Activated T-cell treated with anti-CD3 and anti-CD28 coated beads for 48 hours (primary cell): Measurements from ENCODE around the gene PTX3.

Experiments used
- DNase-seq: peaks from one replicate; pipeline ENCODE4 v3.0.0-alpha.2; 2020; ENCODE audit warnings: low read depth

Gene PTX3

DNA sequence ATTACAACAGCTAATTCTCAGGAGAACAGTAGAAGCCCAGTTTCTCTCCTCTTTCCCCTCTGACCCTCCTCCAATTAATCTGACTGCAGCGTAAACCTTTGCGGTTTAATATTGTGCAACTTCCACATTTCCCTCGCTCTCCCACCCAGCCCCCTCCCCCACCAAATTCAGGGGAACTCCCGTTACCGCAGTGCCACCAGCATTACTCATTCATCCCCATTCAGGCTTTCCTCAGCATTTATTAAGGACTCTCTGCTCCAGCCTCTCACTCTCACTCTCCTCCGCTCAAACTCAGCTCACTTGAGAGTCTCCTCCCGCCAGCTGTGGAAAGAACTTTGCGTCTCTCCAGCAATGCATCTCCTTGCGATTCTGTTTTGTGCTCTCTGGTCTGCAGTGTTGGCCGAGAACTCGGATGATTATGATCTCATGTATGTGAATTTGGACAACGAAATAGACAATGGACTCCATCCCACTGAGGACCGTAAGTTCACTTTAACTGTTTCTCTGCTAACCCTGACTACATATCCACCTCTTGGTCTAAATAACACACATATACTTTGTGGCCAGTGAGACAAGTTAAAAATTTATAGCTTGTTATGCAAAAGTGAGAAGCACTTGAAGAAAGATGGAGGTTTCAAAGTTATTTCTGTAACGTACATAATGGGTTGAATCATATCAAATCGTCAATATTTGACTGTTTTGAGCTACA lies at the start of gene PTX3:
PTX3 (plus strand) TSS at position 268 of the 709 bp plus-strand sequence; CDS start at position 352, 84 bp downstream.
- no peak for DNase-seq

DNA sequence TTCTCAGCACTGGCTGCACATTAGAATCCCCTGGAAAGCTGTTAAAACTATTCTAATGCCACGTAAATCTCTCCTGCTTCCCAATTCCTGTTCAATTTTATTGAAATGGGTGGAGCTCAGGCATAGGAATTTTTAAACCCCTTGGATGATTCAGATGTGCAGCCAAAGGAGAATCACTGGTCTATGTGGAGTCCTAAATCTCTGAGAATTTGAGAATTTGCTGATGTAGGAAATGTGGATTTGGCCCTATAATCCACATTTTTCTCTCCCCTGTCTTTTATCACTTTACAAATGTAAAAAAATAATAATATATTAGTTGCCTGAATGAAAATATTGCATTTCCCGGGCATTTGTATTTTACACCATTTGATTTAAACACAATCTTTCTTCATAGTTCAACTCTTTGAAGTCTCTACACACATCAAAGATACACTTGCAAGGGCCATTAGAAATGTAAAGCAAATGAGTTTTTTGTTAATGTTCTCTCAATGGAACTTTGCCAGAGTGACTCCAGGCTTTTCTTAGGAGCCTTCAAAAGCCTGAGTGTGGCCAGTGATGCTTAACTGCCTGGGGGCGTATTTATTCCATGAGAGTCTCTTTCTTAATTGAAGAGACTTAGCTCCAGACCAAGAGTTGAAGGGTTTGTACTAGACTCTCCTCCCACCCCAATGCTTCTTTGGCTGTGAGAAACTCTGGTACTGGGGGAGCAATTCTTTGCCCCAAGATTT lies 48.8 kb upstream of the PTX3 start:
- no peak for DNase-seq

DNA sequence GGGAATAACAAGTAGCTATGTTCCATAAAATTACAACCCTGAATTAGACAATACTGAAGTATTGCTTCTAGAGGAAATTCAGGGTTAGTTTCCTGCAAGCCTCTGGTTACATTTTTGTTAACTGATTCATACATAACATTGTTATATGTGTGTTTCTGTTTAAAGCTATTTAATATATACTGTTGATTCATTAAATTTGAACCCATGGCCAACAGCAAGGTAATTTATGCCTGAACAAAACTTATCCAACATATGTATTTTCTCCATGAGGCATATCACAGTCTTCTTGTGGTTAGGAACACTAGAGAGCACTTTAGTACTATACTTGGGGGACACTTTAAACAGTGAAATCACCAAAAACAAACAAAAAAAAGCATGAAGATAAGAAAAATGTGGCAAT lies 47.7 kb upstream of the PTX3 start:
- DNase-seq: no peak

DNA sequence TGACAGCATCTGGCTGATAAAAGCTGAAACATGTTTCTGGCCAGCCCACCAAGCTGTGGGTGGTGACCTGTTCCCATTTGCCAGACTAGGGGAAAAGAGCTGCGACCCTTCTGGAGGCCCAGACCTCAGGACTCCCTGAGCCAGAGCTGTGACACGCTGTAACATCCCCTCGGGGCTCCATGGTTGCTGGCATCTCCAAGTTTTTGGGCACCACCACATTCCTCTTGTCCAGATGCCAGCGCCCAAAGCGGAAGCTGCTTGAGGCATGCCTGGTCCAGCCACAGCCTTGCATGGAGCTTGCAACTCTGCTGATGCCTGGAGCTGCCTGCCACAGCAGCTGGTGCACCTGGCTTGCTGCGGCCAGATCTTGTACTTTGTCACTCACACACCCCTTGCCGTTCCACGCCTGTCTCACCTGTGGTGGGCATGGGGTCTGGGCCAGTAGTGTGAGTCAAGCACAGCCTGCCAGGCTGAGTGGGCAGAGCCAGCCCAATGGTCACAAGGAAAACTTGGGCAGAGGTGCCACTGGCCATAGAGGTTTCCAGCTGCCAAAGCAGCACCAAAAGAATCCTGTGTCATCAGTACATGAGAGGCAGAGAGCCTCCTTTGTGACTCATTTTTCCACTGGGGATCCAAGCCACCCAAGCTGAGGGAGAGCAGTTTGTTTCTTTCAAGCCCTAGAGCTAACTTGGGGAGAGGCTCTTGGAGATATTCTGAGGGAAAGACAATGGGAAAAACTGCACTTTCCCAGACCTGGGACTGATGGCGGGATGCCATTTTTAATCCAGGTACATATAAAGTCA lies 45.7 kb upstream of the PTX3 start:
- DNase-seq: no peak

DNA sequence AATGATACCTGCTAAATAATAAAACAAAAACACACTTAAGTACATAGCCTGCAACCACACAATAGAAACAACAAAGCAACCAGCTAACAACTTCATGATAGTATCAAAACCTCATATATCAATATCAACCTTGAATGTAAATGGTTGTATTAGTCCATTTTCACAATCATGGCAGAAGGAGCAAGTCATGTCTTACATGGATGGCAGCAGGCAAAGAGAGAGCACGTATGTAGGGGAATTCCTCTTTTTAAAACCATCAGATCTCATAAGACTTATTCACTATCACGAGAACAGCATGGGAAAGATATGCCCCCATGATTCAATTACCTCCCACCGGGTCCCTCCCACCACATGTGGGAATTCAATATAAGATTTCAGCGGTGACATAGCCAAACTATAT lies 44.5 kb upstream of the PTX3 start:
- DNase-seq: no peak

DNA sequence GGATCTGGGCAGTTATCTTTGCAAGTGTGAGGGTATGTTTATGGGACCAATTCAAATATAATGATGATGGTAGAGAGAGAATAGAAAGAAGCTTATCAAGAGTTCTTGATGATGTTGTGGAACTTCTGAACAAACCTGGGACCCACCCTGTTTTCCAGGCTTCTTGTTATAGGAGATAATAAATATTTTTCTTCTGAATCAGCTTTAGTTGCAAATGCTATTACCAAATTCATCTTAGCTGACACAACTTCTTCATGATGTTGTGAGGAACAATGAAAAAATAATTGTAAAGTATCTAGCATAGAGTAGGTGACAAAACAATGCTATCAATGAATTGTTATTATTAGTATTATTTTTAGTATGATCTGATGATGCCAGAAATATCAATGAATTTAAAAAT lies 43.5 kb upstream of the PTX3 start:
- no peak for DNase-seq

DNA sequence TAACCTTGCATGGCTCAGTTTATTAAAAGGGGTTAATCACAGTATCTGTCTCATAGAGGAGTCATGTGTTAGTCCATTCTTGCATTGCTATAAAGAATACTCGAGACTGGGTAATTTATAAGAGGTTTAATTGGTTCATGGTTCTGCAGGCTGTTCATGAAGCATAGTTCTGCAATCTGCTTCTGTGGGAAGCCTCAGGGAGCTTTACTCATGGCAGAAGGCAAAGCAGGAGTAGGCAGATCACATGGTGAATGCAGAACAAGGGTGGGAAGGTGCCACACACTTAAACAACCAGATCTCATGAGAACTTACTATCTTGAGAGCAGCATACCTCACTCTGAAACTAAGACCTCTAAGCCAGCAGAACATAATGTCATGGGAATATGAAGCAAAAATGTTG lies 42.2 kb upstream of the PTX3 start:
- no peak for DNase-seq

DNA sequence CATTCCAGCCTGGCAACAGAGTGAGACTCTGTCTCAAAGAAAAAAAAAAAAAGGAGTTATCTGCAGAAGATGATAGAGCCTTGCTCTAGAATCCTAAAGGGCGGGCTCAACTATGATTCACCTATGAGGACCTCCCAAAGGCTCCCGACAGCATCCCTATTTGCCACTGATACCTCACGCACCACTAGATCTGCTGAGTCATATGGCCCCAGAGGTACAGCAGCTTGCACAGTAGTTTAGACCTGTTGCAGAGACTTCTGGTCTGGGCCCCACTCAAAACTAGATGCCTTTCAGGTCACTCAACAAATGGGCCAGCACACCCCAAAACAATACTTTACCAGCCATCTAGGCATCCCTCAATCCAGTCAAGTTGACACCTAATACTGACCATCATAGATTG lies 38.1 kb upstream of the PTX3 start:
- no peak for DNase-seq

DNA sequence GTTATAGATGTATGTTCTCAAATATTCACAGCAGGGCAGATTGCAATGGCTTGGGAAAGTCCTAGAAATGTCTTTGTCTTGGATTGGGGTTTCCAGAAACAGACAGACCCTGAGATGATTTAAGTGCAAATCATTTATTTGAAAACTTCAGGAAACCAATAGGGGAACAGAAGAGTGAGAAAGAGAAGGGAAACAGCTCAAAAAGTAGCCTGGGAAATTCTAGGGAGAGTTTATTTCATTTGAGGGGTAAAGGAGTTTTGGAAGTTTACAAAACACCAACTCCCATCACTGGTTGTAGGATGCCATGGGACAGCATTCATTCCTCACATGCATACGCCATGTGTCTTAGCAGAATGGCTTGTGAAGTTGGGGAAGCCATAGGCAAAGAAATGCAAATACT lies 32.3 kb upstream of the PTX3 start:
- DNase-seq: no peak

DNA sequence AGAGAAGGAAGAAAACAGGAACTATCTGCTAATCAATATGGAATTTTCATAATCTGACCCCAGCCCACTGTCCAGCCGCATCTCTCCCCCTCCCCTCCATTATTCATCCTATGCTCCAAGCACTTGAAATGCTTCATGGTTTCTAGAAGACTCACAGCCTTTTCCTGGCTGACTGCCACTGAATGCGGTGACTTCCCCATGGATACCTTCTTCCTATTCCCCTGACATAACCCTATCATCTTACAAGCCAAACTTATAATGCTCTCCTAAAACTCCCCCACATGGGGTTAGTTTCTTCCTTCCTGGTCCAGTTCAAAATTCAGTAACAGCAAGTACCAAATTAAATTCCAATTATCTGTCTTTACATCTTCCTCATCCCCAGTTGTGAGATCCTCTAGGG lies 31.2 kb upstream of the PTX3 start:
- no peak for DNase-seq

DNA sequence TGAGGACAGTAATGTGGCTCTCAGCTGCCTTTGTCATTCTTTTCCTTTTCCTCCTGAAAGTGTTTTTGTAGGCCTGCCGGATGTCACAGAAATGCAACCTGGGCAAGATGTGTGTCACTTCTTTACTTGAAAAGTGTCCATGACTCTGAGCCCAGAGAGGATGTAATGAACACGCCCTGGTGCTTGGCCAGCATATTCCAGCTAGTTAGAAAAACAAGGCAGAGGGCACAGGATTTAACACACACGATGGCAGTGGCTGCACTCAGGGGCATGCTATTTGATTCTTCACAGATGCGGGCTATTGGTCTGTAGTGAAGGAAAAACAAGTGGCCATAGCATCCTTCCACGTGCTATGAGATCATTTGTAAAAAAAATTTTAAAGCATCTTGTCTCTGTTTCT lies 30.3 kb upstream of the PTX3 start:
- no peak for DNase-seq

DNA sequence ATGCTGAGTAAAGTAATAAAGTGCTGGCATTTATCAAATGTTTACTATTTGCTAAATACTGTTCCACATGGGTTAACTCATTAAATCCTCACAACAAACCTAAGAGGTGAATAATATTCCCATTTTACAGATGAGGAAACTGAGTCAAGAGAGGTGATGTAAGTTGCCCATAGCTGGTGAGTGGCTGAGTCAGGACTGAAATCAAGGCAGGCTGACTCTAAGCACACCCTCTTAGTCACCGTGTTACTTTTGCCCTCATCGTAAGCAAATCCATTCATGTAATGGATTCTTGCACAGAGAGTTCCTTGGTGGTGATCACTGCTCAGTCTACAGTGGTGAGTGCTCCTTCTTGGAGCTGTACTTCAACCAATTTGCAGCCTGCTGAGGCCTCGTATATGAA lies 28.9 kb upstream of the PTX3 start:
- DNase-seq: no peak

DNA sequence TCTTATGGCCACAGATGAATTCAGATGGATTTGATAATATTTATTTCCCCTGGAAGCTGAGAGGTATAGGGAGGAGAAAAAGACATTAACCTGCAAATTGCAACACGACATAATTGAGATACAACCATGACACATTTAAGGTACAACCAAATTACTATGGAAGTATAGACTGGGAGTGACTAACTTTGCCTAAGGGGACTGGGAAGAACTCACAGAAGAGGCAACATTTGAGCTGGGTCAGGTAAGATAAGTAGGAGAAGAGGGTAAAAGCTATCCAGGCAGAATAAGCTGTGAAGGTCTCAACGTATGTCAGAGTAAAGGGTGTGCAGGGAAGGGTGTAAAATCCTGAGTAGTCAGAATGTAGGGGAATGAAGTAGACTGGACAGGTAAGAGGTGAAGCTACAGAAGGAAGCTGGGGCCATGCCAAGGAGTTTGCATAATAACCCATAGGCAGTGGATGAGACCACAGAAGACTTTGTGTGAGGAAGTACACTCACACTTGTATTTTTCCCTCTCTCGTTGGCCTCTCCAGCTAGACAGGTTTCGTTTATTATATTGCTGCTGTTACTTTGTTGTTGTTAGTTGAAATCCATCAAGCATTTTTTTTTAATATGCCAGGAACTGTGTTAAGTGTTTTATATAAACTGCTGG lies 28.0 kb upstream of the PTX3 start:
- no peak for DNase-seq

DNA sequence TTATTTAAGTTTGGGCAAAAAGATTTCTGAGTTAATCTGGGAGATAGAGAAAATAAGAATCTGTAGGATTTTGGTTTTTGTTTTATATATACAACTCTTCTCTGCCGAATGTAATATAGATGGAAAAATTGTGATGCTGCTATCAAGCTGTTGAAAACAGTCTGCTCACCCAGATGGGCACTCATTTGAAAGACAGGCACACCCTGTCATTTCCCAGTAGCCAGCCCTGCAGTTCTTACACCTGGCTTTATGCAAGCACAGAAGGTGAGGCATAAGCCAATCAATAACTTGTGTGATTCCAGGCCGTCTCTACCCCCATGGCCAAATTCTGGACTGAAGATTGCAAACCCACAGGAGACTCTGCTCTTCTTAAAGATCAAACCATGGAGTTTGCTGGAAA lies 27.1 kb upstream of the PTX3 start:
- no peak for DNase-seq

DNA sequence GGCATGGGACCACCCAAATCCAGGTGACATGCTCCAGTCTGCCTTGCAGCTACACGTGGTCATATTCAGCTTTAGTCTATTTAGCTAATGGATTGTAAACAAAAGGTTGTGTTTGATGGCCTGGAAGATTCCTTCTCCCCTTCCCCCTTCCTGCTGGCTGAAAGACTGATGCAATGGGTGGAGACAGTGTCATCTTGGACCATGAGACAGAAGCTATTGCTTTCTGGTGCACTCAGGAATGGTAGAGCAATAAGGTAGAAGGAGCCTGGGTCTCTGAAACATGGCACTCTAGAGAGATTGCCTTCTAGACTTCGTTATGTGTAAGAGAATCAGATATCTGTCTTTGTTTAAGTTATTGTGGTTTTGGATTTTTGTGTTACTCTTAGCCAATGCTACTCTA lies 25.7 kb upstream of the PTX3 start:
- no peak for DNase-seq

DNA sequence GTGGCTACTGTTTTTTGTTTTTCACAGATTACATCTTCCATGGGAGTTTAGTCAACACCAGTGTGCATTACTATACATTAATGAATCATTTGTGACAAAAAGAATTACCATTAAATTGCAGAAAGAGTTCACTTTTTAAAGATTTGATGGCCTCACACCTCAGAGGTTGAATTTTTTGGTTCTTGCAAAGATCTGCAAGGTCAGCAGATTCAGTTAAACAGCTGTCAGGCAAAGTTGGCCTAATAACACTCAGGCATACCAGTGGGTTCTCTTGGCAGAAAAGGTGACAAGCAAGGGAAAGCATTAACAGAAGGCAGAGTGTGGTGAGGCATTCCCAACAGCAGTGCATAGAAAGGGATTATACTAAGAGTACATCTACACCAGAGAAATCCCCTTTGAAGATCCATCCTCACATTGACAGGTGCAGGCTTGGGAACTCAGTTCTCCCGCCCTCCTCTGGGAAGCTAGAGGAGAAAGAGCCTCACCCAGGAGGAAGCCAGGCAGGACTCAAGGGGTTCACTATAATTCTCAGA lies 24.3 kb upstream of the PTX3 start:
- DNase-seq: no peak

DNA sequence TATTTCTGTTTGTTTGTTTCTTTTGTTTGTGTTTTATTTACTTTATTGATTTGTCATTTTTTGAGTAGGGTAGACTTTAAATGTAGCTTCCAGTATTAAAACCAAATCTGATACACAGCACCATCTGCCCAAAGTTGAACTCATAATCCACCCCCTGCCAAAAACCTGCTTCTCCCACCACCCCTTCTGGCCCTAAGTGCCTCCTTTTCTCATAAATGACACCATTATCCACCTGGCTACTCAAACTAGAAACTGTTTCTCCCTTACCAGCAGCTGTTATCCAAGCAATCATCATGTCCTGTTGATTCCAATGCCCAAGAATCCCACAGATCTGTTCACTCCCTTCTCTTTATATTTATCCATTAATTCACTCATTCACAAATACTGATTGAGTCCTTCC lies 21.8 kb upstream of the PTX3 start:
- DNase-seq: no peak

DNA sequence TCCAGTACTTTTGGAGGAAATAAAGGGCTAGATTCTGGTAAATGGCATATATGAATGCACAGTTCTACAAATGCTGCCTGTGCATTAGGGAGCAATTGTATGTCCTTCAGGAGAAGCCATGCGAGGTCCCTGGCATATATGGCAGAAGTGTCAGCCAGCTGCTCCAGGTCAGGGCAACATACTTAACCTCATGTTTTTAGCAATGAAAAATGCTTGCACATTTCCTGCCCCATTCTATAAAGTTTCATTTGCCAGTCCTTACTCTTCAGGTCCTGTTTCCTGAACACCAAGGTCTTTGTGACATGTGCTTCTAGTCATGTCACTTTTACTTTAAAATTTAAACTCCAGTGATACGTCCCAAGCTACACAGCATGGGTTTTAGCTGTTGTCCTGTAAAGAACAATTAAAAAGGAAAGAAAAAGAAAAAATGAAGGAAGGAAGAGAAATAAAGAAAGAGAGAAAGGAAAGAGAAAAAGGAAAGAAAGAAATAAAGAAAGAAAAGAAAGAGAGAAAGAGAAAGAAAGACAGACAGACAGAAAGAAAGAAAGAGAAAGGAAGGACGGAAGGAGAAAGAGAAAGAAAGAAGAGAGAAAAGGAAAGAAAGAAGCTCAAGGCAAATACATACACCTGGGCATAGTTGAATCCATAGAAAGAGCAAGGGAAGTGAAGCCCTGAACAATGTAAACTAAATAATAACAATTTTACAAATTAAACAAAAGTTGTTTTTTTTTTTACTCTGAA lies 20.1 kb upstream of the PTX3 start:
- DNase-seq: no peak

DNA sequence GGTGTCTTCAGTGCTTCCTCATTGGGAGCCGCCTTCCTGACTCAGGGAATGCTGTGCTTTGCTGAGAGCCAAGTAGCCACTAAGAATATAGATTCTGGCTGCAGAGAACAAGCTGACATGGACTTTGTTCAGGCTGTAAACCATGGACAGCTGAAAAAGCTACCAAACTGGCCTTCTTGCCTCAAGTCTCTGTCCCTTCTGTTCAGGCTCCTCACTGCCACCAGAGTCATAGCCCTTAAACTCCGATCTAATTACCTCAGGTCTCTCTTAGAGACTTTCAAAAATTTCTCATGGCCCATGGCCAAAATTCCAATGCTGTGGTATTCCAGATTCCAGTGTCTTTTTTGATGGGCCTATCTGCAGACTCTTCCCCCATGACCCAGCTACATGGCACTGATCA lies 19.4 kb upstream of the PTX3 start:
- DNase-seq: no peak

DNA sequence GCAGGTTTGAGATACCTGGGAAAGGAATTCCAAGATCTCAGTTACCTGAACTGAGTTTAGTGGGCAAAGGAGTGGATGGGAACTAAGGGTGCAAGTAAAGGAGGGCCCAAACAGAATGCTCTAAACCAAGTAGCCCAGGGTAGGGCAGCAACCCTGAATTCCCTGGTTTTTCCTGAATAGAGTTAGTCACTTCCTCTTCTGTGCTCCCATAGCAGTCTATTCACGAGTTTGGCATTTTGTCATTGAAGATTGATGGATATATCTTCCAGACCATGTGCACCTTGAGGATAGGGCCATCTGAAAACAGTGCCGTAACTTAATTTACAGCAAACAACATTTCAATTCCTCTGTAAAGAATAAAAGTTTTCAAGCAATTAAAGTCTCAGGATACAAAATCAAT lies 18.5 kb upstream of the PTX3 start:
- DNase-seq: no peak

DNA sequence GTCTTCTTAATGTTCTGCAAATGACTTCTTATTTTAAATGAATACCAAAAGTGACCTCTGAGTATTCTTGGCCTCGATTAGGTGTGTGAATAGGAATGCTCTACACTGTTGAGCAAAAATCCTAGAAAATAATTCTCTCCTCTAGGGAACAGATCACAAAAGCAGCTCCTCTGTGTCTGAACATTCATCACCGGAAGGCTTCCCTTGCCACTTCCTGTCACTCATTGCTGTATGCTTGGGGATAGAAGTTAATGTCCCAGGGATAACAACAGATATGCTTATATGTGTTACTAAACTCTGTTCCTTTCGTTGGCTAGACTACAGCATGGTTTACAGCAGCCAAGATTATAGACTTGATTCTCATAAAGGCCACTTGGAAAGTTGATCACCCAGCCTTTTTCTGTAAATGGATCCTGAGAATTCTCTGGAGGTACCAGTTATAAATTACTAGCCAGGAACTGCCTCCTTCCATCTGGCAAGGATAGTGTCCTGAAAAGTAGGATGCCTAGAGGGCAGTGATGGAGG lies 16.0 kb upstream of the PTX3 start:
- no peak for DNase-seq
